SK-N-SH (cell line): ENCODE data around the gene CALN1. TPM values are rescaled to one million over a fixed set of nuclear protein-coding genes. Genes with fewer than 3 reads are reported as not detected.

Experiments used
- CTCF ChIA-PET: fragments of 300-600, 350-600 bp; formaldehyde crosslinking; extraction: SDS; loops from one replicate; lab custom pipeline; 2021; lab: Yijun Ruan, JAX
- POLR2A ChIA-PET: fragments of 350-600 bp; sonication (Branson Sonifier 250); formaldehyde crosslinking; extraction: SDS; loops from one replicate; lab custom pipeline; 2020; ENCODE audit warnings: antibody characterized with exemption, inconsistent platforms; lab: Yijun Ruan, JAX
- DNase-seq: peaks from one replicate; pipeline ENCODE4 v3.0.0; 2012
- H2AFZ ChIP-seq: fragments of 200-600 bp; sonication (generic); 2 replicates; pipeline ENCODE4 v1.8.1; 2016; ENCODE audit warnings: antibody characterized with exemption, mild to moderate bottlenecking, low read depth
- H3F3A ChIP-seq: fragments of 200-600 bp; sonication (generic); replicated peaks from 2 replicates; pipeline ENCODE3; 2016; ENCODE audit warnings: antibody characterized with exemption, mild to moderate bottlenecking; ENCODE audit not compliant: insufficient read depth
- H3K27ac ChIP-seq, 2 experiments: fragments of 200-500 bp in 1 of 2; fragments of 200-600 bp in 1 of 2; sonication (Bioruptor generic) in 1 of 2; sonication (generic), shearing (Covaris generic) in 1 of 2; 2 replicates each; pipeline versions ENCODE4 v1.5.1 to v1.6.1; 2014 to 2016; ENCODE audit warnings: low read depth in 2 of 2, inconsistent platforms in 1 of 2, low read length in 1 of 2, mild to moderate bottlenecking in 1 of 2, mixed read lengths in 1 of 2
- H3K27me3 ChIP-seq: fragments of 200-600 bp; sonication (generic), shearing (Covaris generic); 2 replicates; pipeline ENCODE4 v1.6.1; 2016; ENCODE audit warnings: mixed run types; ENCODE audit not compliant: insufficient read depth
- H3K36me3 ChIP-seq, 2 experiments: fragments of 200-500 bp in 1 of 2; fragments of 200-600 bp in 1 of 2; sonication (Bioruptor generic) in 1 of 2; sonication (generic) in 1 of 2; replicated peaks in 1 of 2; 2 replicates each; pipeline versions ENCODE3 to v1.5.1; 2014 to 2016; ENCODE audit warnings: low read length in 1 of 2, mild to moderate bottlenecking in 1 of 2; ENCODE audit not compliant: insufficient read depth in 2 of 2, control insufficient read depth in 1 of 2
- H3K4me1 ChIP-seq, 2 experiments: fragments of 200-500 bp in 1 of 2; fragments of 200-600 bp in 1 of 2; sonication (Bioruptor generic) in 1 of 2; sonication (generic), shearing (Covaris generic) in 1 of 2; 2 replicates each; pipeline versions ENCODE4 v1.5.1 to v1.6.1; 2014 to 2016; ENCODE audit warnings: low read depth in 1 of 2, low read length in 1 of 2, mixed run types in 1 of 2; ENCODE audit not compliant: insufficient read depth in 2 of 2, control insufficient read depth in 1 of 2
- H3K4me2 ChIP-seq: fragments of 200-600 bp; sonication (generic), shearing (Covaris generic); 2 replicates; pipeline ENCODE4 v1.6.1; 2017; ENCODE audit warnings: mixed run types
- H3K4me3 ChIP-seq, 2 experiments: fragments of 200-500 bp in 1 of 2; fragments of 200-600 bp in 1 of 2; sonication (Bioruptor generic) in 1 of 2; sonication (generic), shearing (Covaris generic) in 1 of 2; 2 replicates each; pipeline versions ENCODE4 v1.5.1 to v1.8.1; 2014 to 2016; ENCODE audit warnings: low read depth in 2 of 2, inconsistent platforms in 1 of 2, low read length in 1 of 2, mild to moderate bottlenecking in 1 of 2, mixed read lengths in 1 of 2, moderate library complexity in 1 of 2
- H3K79me2 ChIP-seq: fragments of 200-600 bp; sonication (generic); 2 replicates; pipeline ENCODE4 v1.8.1; 2017; ENCODE audit warnings: mild to moderate bottlenecking; ENCODE audit not compliant: insufficient read depth
- H3K9ac ChIP-seq: fragments of 200-600 bp; sonication (generic); 2 replicates; pipeline ENCODE4 v1.6.1; 2017; ENCODE audit warnings: mixed run types
- H3K9me2 ChIP-seq: fragments of 200-600 bp; sonication (generic); 2 replicates; pipeline ENCODE4 v1.6.1; 2017; ENCODE audit warnings: mixed run types
- H3K9me3 ChIP-seq: fragments of 200-600 bp; sonication (generic); 2 replicates; pipeline ENCODE4 v1.6.1; 2017; ENCODE audit warnings: mixed run types, mild to moderate bottlenecking, moderate library complexity
- H4K20me1 ChIP-seq: fragments of 200-600 bp; sonication (generic); 2 replicates; pipeline ENCODE4 v1.6.1; 2017; ENCODE audit warnings: mild to moderate bottlenecking, mixed run types; ENCODE audit not compliant: insufficient read depth
- EP300 ChIP-seq, 2 experiments: IDR thresholded peaks; 2 replicates each; pipeline versions ENCODE4 v1.4.0 to v1.6.1; 2012; ENCODE audit warnings: borderline replicate concordance in 1 of 2, low read depth in 1 of 2, low read length in 1 of 2
- GATA2 ChIP-seq: sonication (generic); formaldehyde crosslinking; IDR thresholded peaks from 2 replicates; pipeline ENCODE4 v1.5.0; 2020; ENCODE audit warnings: mild to moderate bottlenecking, missing genetic modification reagents
- MXI1 ChIP-seq: IDR thresholded peaks from 2 replicates; pipeline ENCODE4 v1.6.1; 2012; ENCODE audit warnings: mild to moderate bottlenecking, low read depth, low read length, improper control_type of control experiment
- NFIC ChIP-seq: IDR thresholded peaks from 2 replicates; pipeline ENCODE4 v1.4.0; 2012; ENCODE audit warnings: borderline replicate concordance
- POLR2AphosphoS5 ChIP-seq: IDR thresholded peaks from 2 replicates; pipeline ENCODE4 v1.6.1; 2012; ENCODE audit warnings: low read depth, low read length
- RCOR1 ChIP-seq: fragments of 150-350 bp; IDR thresholded peaks from 2 replicates; pipeline ENCODE4 v1.6.1; 2017; ENCODE audit warnings: antibody characterized with exemption, low read length
- WGBS: methylation state at CpG from one replicate; pipeline ENCODE4 v1.1.6; 2017; ENCODE audit warnings: low lambda C conversion rate; 5-methylcytosine and 5-hydroxymethylcytosine counted together
- polyA plus RNA-seq, 3 experiments: library from polyadenylated mRNA; depleted of rRNA; stranded (reverse); fragments of >200 nt; gene quantifications; 2 replicates each; pipeline ENCODE4 v1.2.3, GENCODE V29; 2012
- TF ChIP-seq, protein P1 (sequence below): IDR thresholded peaks from 2 replicates; pipeline ENCODE4 v1.4.0; 2012; ENCODE audit warnings: low read depth, borderline replicate concordance
- TF ChIP-seq, protein P2 (sequence below): fragments of 150-350 bp; IDR thresholded peaks from 2 replicates; pipeline ENCODE4 v1.6.1; 2017; ENCODE audit warnings: antibody characterized with exemption, low read length, low read depth, borderline replicate concordance

The CALN1 gene
- polyA plus RNA-seq, 1 of the 3 experiments (the other 2 are of a cell fraction), result not detected

DNA sequence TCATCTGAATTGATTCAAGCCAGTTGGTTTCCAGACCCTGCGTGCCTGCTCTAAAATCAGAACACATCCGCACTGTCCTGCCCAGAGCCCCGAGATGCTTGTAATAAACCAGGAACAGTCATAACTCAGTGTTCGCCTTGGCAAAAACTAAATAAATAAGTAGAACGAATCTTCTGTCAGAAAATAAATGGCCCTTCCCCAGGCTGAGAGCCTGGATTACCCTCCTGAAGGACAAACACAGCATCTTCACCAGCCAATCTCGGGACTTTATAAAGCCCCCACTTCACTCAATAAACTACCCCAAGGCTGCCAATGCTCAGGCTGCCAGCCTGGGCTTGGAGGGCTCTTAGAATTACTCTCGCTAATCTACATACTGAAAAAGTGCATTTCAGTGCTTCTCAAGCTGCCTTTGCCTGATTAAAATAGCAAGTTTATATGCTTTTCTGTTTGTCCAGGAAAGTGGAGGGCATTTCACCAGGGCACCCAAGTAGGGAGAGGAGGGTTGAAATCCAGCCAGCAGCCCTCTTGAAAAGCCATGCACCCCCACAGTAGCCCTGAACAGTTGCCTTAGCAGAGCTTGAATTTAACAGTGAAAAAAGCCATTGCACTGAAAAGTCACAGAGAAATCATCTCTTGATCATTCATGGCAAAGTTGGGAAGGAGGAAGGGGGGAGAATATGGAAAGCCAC lies 136.6 kb downstream of the CALN1 start:
- TF ChIP-seq POLR2AphosphoS5 (no peak), EP300 (IDR thresholded peaks at IDR 0.05; ENCODE audit: borderline replicate concordance in 1 of 2, low read depth in 1 of 2, low read length in 1 of 2) (no peak), RCOR1 (no peak)
- no peak for DNase-seq
- Histone ChIP-seq H3K4me3 (no peak overlapping the region), H3K9me2 (no peaks in the 10 kb centered on the region), H3K27ac (no peak overlapping the region), H3K4me2 (no peak overlapping the region), H3K9me3 (no peaks in the 10 kb centered on the region; the same call in 1 of the 2 replicates), H3K4me1 (no peaks in the 10 kb centered on the region), H3F3A (no peaks in the 10 kb centered on the region), H3K9ac (no peak overlapping the region), H3K36me3 (no peaks in the 10 kb centered on the region), H4K20me1 (no peaks in the 10 kb centered on the region), H3K79me2 (no peaks in the 10 kb centered on the region), H3K27me3 (no peaks in the 10 kb centered on the region), H2AFZ (no peak overlapping the region)
- POLR2A ChIA-PET, result no interaction called here
- WGBS, result 4% methylated on average over 7 of the region's 7 CpGs
- CTCF ChIA-PET, result no interaction called here

DNA sequence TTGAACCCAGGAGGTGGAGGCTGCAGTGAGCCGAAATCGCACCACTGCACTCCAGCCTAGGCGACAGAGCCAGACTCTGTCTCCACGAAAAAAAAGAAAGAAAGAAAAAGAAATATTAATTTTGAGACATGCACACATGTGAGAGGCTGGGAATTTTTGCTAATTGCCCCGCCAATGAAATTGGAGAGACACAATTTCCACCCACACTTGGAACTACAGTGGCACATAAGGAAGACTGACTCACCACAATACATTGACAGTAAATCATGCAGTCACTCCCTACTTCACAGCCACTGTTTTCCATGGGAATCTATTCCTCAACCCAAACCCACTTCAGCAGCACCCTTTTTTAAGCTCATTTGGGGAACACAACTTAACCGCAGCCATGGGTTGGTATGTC lies 139.7 kb downstream of the CALN1 start:
- H3K27ac ChIP-seq, result no peak overlapping the region
- no peak for DNase-seq
- H2AFZ ChIP-seq, result no peak overlapping the region
- no peaks in the 10 kb centered on the region for H3K36me3 ChIP-seq
- H3K27me3 ChIP-seq, result no peaks in the 10 kb centered on the region
- no peak overlapping the region for H3K4me3 ChIP-seq
- no peak overlapping the region for H3K9ac ChIP-seq
- no peaks in the 10 kb centered on the region for H3K79me2 ChIP-seq
- H3K9me2 ChIP-seq, result no peaks in the 10 kb centered on the region
- no peaks in the 10 kb centered on the region; the same call in 1 of the 2 replicates for H3K9me3 ChIP-seq
- ChIA-PET POLR2A (no interaction called here), CTCF (no interaction called here)
- no peaks in the 10 kb centered on the region for H4K20me1 ChIP-seq
- TF ChIP-seq, protein P1, sequence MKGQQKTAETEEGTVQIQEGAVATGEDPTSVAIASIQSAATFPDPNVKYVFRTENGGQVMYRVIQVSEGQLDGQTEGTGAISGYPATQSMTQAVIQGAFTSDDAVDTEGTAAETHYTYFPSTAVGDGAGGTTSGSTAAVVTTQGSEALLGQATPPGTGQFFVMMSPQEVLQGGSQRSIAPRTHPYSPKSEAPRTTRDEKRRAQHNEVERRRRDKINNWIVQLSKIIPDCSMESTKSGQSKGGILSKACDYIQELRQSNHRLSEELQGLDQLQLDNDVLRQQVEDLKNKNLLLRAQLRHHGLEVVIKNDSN, result no peak
- TF ChIP-seq GATA2 (CRISPR knock-in tag), result no peak
- no peaks in the 10 kb centered on the region for H3K4me1 ChIP-seq
- no peaks in the 10 kb centered on the region for H3F3A ChIP-seq
- 34% methylated on average over 6 of the region's 6 CpGs for WGBS
- no peak overlapping the region for H3K4me2 ChIP-seq

DNA sequence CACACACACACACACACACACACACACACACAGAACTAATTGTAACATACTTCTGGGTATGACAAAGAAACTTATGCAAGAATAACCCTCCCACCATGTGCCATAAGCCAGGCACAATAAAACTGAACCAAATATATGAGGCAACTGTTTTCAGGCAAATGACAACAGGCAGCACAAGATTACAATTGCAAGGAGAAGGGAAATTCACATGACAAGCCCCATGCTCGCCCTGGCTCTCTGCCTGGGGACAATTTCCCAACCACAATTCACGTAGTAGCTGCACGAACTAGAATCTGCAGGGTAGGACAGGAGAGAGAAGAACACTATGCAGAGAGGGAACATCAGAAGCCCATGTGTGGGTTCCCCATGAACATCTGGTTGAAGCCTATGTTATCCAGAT lies 143.3 kb downstream of the CALN1 start:
- 0% methylated on average over 3 of the region's 3 CpGs for WGBS
- TF ChIP-seq, protein P2, sequence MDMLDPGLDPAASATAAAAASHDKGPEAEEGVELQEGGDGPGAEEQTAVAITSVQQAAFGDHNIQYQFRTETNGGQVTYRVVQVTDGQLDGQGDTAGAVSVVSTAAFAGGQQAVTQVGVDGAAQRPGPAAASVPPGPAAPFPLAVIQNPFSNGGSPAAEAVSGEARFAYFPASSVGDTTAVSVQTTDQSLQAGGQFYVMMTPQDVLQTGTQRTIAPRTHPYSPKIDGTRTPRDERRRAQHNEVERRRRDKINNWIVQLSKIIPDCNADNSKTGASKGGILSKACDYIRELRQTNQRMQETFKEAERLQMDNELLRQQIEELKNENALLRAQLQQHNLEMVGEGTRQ, result no peak
- TF ChIP-seq MXI1 (no peak), NFIC (no peak)

More for the DNA sequence above, 143.3 kb downstream of the CALN1 start:
- no peak overlapping the region for H3K4me3 ChIP-seq
- CTCF ChIA-PET, result interaction anchor here (1.5 kb wide), 1 partner anchor 11 kb away, joined by 4 read pairs; no protein-coding TSS in a partner anchor
- H3F3A ChIP-seq, result no peaks in the 10 kb centered on the region
- no peak for DNase-seq
- no peaks in the 10 kb centered on the region for H3K4me1 ChIP-seq
- no peaks in the 10 kb centered on the region; the same call in 1 of the 2 replicates for H3K9me3 ChIP-seq
- H3K4me2 ChIP-seq, result no peak overlapping the region
- no peaks in the 10 kb centered on the region for H3K79me2 ChIP-seq
- H4K20me1 ChIP-seq, result no peaks in the 10 kb centered on the region
- POLR2A ChIA-PET, result no interaction called here
- H3K9ac ChIP-seq, result no peak overlapping the region
- no peaks in the 10 kb centered on the region for H3K9me2 ChIP-seq
- H3K27ac ChIP-seq, result no peak overlapping the region
- H3K36me3 ChIP-seq, result no peaks in the 10 kb centered on the region
- H2AFZ ChIP-seq, result no peak overlapping the region
- H3K27me3 ChIP-seq, result no peaks in the 10 kb centered on the region
